SKM-1 treated with dmso at 0.1 percent for 144 hours (cell line): Measurements from ENCODE around the gene FBXL15.

Experiments
- DNase-seq: peaks from one replicate; lab custom pipeline; 2025; ENCODE audit not compliant: unreplicated experiment; lab: John Stamatoyannopoulos, UW

The FBXL15 gene

DNA sequence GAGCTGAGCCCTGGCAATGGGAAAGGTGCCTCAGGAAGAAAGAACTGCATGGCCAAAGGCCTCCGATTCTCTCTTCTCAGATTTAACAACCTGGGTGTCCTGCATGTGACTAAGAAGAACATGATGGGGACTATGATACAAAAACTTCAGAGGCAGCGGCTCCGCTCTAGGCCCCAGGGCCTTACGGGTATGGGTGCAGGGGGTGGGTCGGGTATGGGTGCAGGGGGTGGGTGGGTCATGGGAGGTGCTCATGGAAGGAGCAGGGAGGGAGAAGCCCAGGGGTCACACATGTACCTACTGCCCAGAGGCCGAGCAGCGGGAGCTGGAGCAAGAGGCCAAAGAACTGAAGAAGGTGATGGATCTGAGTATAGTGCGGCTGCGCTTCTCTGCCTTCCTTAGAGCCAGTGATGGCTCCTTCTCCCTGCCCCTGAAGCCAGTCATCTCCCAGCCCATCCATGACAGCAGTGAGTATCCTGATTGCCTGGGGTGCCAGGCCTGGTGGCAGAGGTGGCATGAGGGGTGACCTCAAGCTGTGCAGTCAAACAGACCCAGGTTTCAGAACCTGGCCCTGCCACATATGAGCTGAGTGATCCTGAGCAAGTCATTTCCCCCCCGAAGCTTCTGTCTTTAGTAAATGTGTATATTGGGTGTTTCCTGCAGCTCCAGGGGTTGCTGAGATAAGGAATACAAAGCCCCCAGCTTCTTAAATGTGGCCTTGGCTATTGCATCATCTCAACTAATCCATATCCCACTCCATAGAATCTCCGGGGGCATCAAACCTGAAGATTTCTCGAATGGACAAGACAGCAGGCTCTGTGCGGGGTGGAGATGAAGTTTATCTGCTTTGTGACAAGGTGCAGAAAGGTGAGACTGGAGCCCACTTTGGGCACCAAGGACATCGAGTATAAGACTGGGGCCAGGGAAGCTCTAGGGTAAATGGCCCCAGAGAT is 23.1 kb upstream of the FBXL15 start:
- no peak for DNase-seq

DNA sequence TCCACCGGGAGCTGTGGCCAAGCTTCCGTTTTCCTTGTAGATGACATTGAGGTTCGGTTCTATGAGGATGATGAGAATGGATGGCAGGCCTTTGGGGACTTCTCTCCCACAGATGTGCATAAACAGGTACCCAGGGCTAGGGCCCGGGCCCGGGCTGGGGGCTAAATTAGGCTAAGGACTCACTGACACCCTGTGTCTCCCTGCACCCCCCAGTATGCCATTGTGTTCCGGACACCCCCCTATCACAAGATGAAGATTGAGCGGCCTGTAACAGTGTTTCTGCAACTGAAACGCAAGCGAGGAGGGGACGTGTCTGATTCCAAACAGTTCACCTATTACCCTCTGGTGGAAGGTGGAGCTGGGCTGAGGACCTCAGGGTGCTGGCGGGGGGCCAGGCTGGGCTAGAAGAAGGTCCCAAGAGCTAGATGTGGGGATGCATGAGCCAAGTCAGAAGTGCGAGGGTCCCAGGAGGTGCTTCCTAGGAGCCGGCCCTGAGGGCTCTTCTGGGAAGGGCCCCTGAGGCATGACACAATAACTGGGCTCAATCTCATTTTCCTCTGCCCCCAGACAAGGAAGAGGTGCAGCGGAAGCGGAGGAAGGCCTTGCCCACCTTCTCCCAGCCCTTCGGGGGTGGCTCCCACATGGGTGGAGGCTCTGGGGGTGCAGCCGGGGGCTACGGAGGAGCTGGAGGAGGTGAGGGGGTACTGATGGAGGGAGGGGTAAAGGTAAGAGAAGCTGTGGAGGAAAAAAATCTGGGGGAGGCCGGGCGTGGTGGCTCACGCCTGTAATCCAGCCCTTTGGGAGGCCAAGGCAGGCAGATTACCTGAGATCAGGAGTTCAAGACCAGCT is 22.2 kb upstream of the FBXL15 start:
- DNase-seq, result no peak

DNA sequence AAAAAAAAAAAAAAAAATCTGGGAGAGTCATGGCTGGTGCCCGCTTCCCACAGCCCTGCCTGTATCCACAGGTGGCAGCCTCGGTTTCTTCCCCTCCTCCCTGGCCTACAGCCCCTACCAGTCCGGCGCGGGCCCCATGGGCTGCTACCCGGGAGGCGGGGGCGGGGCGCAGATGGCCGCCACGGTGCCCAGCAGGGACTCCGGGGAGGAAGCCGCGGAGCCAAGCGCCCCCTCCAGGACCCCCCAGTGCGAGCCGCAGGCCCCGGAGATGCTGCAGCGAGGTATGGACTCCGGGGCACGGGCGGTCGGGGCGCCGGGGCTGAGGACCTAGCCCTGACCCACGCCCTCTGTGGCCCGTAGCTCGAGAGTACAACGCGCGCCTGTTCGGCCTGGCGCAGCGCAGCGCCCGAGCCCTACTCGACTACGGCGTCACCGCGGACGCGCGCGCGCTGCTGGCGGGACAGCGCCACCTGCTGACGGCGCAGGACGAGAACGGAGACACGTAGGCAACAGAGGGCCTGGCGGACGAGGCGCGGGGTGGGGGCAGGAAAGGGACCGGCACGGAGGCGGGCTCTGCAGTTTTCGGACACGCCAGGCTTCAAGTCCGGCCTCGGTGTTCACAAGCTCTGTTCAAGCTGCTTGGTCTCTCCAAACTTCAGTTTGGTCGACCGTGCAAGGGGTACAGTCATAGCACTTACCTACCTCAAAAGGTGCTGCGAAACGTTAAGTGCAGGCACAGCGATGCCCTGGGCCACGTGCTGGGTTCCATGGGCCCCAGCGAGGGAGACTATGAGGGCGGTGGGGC is 21.2 kb upstream of the FBXL15 start:
- DNase-seq, result peak; percentile 84

DNA sequence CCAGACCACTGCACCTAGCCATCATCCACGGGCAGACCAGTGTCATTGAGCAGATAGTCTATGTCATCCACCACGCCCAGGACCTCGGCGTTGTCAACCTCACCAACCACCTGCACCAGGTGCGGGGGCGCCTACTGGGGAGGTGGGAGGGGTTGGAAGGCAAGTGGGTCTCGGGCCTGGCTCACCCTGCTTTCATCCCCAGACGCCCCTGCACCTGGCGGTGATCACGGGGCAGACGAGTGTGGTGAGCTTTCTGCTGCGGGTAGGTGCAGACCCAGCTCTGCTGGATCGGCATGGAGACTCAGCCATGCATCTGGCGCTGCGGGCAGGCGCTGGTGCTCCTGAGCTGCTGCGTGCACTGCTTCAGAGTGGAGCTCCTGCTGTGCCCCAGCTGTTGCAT is 20.6 kb upstream of the FBXL15 start:
- DNase-seq, result no peak

DNA sequence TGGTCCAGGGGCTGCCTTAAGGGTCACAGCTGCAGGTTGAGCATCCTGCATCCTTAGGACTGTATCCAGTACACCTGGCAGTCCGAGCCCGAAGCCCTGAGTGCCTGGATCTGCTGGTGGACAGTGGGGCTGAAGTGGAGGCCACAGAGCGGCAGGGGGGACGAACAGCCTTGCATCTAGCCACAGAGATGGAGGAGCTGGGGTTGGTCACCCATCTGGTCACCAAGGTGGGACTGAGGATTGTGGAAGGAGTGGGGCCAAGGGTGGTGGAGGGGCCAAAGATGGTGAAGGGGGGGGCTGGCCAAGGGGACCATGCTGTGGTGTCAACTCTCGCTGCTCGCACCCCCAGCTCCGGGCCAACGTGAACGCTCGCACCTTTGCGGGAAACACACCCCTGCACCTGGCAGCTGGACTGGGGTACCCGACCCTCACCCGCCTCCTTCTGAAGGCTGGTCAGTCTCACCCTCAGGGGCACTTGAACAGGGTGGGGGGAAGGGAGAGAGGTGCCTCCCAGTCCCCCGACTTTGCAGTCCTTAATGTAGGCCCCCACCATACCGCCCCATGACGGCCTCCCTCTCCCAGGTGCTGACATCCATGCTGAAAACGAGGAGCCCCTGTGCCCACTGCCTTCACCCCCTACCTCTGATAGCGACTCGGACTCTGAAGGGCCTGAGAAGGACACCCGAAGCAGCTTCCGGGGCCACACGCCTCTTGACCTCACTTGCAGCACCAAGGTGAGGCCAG is 19.9 kb upstream of the FBXL15 start:
- DNase-seq, result no peak

DNA sequence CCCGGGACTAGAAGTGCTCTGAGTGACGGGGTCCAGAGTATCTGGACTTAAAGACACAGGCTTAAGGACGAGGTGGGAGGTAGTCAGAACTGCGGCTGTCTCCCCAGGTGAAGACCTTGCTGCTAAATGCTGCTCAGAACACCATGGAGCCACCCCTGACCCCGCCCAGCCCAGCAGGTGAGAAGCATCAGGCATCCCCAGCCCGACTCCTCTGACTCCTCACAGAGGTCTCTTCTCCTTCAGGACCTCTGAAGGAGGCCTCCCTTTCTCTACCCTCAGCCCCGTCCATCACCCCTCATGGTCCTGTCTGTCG is 19.3 kb upstream of the FBXL15 start:
- DNase-seq, result no peak

DNA sequence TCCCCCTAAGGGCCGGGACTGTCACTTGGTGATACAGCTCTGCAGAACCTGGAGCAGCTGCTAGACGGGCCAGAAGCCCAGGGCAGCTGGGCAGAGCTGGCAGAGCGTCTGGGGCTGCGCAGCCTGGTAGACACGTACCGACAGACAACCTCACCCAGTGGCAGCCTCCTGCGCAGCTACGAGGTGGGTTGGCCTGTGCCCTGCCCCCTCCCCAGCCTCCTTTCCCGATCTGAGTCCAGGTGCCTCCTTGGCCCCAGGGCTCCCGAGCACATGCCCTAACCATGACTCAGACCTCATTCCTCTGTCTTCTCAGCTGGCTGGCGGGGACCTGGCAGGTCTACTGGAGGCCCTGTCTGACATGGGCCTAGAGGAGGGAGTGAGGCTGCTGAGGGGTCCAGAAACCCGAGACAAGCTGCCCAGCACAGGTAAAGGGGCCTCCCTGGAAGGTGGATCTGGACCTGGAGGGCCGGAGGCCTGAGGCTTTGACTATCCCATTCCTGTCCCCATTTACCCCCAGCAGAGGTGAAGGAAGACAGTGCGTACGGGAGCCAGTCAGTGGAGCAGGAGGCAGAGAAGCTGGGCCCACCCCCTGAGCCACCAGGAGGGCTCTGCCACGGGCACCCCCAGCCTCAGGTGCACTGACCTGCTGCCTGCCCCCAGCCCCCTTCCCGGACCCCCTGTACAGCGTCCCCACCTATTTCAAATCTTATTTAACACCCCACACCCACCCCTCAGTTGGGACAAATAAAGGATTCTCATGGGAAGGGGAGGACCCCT is 18.7 kb upstream of the FBXL15 start:
- no peak for DNase-seq

DNA sequence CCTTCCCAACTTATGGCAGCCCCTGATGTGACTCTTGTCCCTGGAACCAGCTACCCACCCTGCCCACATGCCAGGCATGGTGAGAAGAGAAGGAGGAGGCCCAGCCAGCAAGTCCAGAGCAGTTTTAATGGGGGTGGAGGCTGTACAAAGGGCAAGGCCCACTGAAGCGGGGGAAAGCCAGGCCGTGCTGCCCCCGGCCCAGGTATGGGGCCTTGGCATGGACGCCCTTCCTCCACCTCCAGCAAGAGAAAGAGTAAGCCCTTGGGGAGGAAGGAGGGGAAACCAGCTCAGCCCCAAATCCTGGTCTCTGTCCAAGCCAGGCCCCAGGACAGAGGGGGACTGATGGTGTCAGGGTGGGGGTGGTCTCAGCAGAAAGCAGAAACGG is 18.1 kb upstream of the FBXL15 start:
- no peak for DNase-seq

DNA sequence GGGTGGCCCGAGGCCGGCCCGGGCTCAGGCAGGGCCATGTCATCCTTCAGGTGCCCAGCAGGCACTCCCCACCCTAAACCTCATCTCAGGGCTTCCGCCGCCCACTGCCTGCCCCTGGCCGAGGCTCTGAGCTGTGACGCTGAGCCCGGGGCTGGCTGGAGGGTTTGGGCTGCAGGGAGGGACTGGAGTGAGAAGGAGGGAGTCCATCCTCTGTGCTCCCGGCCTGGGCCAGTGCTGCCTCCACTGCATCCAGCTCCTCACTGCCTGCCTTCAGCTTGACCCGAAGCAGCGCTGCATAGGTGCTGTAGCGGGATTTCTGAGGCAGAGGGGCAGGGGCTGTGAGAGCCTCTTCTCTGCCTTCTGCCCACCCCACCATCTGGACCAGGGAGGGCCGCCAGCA is 17.5 kb upstream of the FBXL15 start:
- DNase-seq, result no peak

DNA sequence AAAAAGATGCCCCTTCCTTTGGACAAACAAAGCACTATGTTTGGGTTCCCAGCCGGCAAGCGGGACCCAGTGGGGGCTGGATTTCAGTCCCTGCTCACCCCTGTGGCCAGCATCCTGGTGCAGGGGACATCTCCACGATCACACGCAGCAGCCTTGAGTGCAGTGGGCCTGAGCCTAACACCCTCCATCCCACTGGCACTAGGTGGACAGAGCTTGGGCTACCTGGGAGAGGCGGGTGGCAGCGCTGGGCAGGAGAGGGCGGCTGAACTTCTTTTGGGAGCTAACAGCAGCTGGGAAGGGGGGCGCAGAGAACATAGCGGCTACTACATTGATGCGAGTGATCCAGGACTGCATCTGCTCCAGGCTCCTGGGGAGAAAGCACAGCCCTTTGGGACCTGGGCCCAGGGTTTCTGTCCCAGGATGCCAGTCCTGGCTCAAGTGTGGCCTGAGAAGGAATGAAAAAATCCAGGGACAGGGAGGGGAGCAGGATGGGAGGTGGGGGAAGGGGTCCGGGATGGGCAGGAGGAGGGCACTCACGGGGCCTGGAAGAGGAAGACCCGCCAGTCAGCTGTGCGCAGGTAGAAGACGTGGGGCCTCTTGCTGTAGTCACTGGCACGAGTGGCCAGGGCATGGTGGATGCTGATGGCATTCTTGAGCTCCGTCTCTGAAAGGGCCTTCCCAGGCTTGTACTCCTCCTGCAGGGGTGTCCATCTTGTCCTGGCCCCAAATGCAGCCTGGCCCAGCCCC is 16.1 kb upstream of the FBXL15 start:
- no peak for DNase-seq

DNA sequence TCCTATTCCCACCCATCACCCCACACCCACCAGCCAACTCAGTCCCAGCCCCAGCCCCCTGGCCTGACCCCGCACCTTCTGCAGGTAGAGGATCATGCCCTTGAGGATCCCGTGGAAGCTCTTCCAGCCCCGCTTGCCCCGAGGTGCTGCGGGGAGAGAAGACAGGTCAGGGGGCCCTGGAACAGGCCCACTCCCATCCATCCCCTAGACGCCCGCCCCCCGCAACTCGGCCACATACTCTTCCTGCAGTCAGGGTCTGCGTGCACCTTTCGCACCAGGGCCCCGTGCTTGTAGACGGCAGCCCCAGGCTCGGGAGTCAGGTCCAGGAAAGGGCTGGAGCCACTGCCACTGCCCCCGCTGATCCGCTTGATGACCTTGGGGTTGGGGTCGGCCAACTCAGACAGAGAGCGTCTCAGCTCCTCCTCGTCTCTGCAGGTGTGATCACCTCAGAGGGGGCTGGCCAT is 15.5 kb upstream of the FBXL15 start:
- DNase-seq, result no peak

DNA sequence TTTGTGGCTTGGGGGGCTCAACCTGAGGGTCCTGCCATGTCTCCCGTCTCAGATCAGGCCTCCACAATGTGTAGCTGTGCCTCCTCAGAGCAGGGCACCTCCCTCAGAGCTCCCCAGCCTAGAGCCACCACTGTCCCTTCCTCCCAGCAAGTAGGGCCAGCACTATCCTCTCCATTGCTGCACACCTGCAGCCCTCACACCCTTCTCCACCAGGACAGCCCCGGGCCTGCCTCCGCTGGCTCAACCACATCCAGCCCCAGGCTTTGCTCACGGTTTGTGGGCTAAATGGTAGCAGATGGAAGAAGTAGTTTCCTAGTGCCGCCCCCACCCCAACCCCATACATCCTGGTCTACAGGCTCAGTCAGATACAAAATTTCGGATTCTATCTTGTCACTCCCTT is 15.0 kb upstream of the FBXL15 start:
- DNase-seq, result no peak

DNA sequence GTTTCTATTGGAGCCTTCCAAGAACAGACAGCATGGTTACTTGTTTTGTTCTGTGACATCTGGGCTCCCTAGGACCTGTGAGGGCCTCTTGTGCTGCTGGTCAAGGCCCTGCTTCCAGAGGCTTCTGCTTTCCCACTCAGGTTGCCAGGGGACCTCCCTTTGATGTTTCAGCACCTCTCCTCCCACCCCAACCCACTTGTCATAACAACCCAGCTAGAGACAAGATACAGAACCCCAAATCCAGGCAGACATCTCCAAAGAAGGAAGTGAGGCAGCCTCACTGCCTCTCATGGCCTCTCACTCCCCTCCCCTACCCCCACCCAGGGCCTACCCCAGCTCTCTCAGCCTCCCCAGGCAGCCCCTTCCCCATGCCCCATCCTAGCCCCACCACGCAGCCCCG is 13.8 kb upstream of the FBXL15 start:
- DNase-seq, result no peak

DNA sequence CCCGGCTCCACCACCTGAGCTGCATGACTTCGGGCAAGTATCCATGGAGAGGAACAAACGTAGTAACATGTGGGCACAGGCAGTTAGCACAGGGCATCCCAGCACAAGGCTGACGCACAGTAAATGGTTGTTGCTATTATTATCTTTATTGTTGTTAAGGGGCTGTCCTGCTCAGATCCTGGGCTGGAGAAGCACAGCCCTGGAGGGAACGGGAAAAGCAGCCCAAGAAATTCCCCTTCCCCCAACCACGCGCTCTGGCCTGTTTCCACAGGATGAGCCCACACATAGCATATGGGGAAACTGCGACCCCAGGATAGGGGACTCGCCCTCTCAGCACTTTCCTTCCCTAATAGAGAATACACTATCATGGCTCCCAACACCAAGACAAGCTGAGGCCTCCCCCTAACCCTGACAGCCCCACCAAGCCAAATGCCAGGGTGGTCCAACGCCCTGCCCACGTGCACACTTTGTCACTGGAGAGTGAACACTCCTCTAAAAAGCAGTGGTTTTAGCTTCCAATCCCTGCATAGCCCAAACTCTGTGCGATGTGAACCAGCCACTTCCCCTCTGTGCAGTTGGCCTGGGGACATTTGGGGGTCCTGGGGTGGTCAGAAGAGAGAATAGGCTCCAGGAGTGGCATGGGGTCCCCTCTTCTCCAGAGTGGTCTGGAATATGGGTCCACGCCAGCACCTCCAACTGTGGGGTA is 13.1 kb upstream of the FBXL15 start:
- no peak for DNase-seq

DNA sequence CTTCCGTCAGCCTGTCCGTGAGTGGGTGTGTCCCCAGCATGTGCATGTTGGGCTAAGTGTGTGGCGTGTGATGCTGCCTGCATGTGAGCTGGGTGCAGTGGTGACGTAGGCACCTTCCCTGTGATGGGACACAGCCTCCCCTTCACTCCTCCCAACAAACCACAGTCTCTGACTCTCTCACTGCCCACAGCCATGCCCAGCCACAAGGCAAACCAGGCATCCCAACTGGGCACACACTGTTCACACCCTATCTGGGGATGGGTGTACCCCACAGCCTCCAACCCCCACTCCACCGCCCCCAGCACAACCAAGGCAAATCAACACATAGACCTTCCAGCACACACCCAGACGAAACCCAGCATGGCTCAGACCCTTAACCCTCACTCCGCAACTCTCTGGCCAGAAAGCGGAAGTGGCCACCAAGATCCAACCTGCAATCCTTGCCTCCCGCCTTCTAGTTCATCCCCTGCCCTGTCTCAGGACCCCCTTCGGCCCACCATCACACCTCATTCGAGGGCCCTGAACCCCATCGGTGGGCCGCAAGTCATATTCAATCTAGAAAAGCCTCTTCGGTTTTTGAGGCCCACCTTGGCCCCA is 12.4 kb upstream of the FBXL15 start:
- no peak for DNase-seq

DNA sequence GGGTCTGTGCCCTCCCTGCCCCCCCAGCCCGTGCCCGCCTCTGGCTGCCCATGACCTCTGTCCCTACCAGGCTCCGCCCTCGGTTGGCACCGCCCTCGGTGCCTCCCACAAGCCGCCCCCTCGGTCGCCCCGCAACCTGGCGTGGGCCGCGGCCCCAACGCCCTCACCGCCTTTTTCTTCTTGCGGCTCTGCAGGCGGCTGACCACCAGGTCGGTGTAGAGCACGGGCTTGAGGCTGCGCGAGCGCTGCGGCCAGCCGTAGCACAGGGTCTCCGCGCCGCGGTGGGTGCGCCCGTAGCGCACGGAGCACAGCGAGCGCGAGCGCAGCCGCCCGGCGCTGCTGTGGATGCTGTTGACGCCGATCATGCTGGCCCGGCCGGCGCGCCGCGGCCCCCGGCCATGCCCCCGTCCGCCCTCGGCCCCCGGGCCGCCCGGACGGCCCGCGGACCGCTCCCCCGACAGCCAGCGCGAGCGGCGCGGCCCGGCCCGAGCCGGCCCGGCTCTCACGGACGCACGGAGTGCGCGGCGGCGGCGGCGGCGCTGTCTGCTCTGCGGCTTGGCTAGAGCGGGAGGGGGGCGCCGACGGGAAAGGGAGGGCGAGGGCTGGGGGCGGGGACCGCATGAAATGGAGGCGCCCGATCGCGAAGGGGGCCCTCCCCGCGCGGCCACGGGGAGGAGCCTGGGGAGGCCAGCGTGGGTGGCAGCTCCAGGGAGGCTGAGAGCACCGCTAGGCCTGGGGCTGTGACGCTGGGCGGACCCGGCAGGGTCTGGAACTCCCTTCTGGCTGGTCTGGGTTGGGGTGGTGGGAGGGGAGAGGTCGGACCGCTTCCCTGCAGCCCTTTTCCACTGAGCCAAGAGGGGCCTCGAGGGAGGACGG is 11.7 kb upstream of the FBXL15 start:
- no peak for DNase-seq
